Stimulated activated naive B cell treated with anti-CD40 and anti-IgM and Interleukin-4, amounts not matched to agents 10 μg/mL and 1 μg/mL and 100 μg/mL, for 72 hours (primary cell): Measurements from ENCODE around the gene OR2S2.
A peak's percentile ranks its signal among the peaks of the same experiment; 100 is the strongest.

Experiments
- ATAC-seq, 2 donors: fragments of 150-1000 bp; cut with Tn5 transposase; replicated peaks; 2 replicates each; pipeline ENCODE4 v1.10.0; 2021; ENCODE audit warnings: moderate library complexity in 1 of 2
- DNase-seq: peaks from one replicate; pipeline ENCODE4 v3.0.0; 2021
- H3K27ac Mint-ChIP-seq: one replicate; pipeline ENCODE4 v1.8.0; 2022; ENCODE audit warnings: mild to moderate bottlenecking, mixed read lengths
- H3K27me3 Mint-ChIP-seq, 2 donors: one replicate each; pipeline ENCODE4 v1.8.0; 2022; ENCODE audit warnings: mixed read lengths in 2 of 2
- H3K36me3 Mint-ChIP-seq, 2 donors: one replicate each; pipeline ENCODE4 v1.8.0; 2022; ENCODE audit warnings: mixed read lengths in 2 of 2, mild to moderate bottlenecking in 1 of 2
- H3K4me1 Mint-ChIP-seq, 2 donors: one replicate each; pipeline ENCODE4 v1.8.0; 2022; ENCODE audit warnings: mixed read lengths in 2 of 2, mild to moderate bottlenecking in 1 of 2
- H3K4me3 Mint-ChIP-seq, 2 donors: one replicate each; pipeline ENCODE4 v1.8.0; 2022; ENCODE audit warnings: mild to moderate bottlenecking in 2 of 2, mixed read lengths in 2 of 2, moderate library complexity in 1 of 2
- H3K9me3 Mint-ChIP-seq, 2 donors: one replicate each; pipeline ENCODE4 v1.8.0; 2022; ENCODE audit warnings: mixed read lengths in 2 of 2, mild to moderate bottlenecking in 1 of 2

The OR2S2 gene

DNA sequence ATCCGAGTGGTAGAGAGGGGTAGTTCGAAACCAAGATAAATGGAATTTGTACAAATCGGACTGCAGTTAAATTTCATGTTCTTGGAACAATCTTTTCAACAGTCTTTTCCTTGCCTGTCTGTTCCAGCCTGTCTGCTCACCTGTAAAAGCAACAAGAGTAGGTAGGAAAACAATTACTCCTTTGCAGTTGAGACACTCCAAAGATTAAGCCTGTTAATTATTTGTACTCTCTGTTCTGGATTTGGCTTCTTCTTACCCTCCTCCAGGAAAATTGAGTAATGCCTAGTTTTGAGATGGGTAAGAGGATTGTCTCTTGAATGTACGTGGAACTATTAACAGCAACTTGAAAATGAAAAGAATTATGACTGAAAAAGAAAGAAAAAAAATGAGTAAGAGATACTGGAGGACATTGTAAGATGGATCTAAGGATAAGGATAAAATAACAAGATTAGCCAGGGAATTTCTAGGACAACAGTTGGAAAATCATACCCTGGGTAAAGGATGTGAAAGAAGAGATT is 24.3 kb downstream of the OR2S2 start:
- Mint-ChIP-seq H3K36me3 (no peaks in the 10 kb centered on the region), H3K27ac (no peak overlapping the region), H3K27me3 (peaks cover 10 to 32% of the 10 kb centered on the region in 2 donors), H3K4me3 (no peak overlapping the region), H3K9me3 (peaks cover 4 to 6% of the 10 kb centered on the region in 2 donors), H3K4me1 (peaks cover 12 to 16% of the 10 kb centered on the region in 2 donors)
- DNase-seq (no peak), ATAC-seq (no peak)

- peaks cover 4 to 6% of the 10 kb centered on the region in 2 donors for H3K9me3 Mint-ChIP-seq
- no peak for DNase-seq
- ATAC-seq = peak; percentile 53 to 61
Observed at GRCh38 chr9:35932735-35933134, 25.2 kb downstream of the OR2S2 start.

DNA sequence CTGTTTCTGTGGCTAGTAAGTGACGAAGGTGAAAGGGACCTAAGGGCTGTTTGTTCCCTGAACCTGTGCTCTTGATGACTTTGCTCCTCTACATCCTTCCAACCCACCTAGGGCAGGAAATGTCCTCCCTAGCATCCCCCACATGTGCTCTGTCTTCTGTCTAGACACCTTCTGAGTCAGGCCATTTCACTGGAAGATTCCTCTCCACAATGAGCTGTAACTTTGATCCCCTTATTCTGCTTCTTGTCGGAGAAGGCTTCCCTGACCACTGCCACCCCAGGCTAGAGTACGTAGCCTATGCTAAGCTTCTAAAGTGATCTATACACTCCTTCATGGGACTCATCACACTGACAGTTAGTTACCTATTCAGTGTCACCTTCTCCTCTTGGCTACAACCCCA is 27.0 kb downstream of the OR2S2 start:
- peaks cover 0 to 1% of the 10 kb centered on the region in 2 donors for H3K4me1 Mint-ChIP-seq
- H3K27me3 Mint-ChIP-seq = peaks cover 20 to 41% of the 10 kb centered on the region in 2 donors
- no peaks in the 10 kb centered on the region for H3K9me3 Mint-ChIP-seq
- H3K36me3 Mint-ChIP-seq = no peaks in the 10 kb centered on the region
- no peak overlapping the region for H3K4me3 Mint-ChIP-seq
- H3K27ac Mint-ChIP-seq = no peak overlapping the region
- ATAC-seq (no peak), DNase-seq (no peak)

More at GRCh38 chr9:35932735-35933134, 25.2 kb downstream of the OR2S2 start:
- no peaks in the 10 kb centered on the region for H3K36me3 Mint-ChIP-seq
- H3K4me1 Mint-ChIP-seq = peaks cover 8 to 9% of the 10 kb centered on the region in 2 donors
- H3K27ac Mint-ChIP-seq = no peak overlapping the region
- no peak overlapping the region for H3K4me3 Mint-ChIP-seq
- H3K27me3 Mint-ChIP-seq = peaks cover 6 to 32% of the 10 kb centered on the region in 2 donors

DNA sequence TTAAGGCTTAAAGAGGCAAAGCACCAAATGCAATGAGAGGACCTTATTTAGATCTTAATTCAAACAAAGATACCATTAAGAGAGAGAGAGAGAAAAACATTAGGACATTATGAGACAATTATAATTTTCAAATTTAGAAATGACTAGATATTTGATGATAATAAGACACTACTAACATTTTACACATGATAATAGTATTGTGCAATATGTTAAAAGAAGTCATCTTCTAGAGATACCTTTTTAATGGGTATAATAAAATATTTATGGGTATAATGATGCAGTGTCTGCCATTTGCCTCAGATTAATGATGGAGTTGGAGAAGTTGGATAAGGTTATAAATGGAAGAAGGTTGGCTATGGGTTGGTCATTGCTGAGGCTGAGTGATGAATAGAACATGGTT is 27.4 kb downstream of the OR2S2 start:
- Mint-ChIP-seq H3K27me3 (peaks cover 20 to 41% of the 10 kb centered on the region in 2 donors), H3K36me3 (no peaks in the 10 kb centered on the region), H3K4me3 (no peak overlapping the region), H3K27ac (no peak overlapping the region), H3K9me3 (no peaks in the 10 kb centered on the region), H3K4me1 (peaks cover 0 to 1% of the 10 kb centered on the region in 2 donors)
- DNase-seq = no peak
- ATAC-seq = no peak

DNA sequence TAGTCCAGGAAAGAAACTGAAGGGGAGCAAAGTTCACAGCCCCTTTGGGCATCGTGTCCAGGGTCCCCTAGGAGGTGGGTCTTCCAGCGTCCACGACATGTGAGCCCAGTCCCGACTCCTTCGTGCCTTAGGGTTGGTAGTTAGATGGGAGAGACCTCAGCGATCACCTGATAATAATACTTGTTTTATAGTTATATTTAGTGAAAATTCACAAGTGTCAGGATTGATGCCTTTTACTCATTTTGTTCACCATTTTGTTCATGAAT is 28.6 kb downstream of the OR2S2 start:
- no peaks in the 10 kb centered on the region for H3K36me3 Mint-ChIP-seq
- peaks cover 0 to 1% of the 10 kb centered on the region in 2 donors for H3K4me1 Mint-ChIP-seq
- peaks cover 20 to 41% of the 10 kb centered on the region in 2 donors for H3K27me3 Mint-ChIP-seq
- H3K27ac Mint-ChIP-seq = no peak overlapping the region
- DNase-seq = no peak
- H3K4me3 Mint-ChIP-seq = no peak overlapping the region
- H3K9me3 Mint-ChIP-seq = no peaks in the 10 kb centered on the region
- ATAC-seq = no peak

GRCh38 chr9:35928591-35929452 is 29.1 kb downstream of the OR2S2 start:
- H3K27ac Mint-ChIP-seq = no peak overlapping the region
- H3K36me3 Mint-ChIP-seq = no peaks in the 10 kb centered on the region
- H3K4me1 Mint-ChIP-seq = peaks cover 0 to 1% of the 10 kb centered on the region in 2 donors
- no peak for DNase-seq
- H3K27me3 Mint-ChIP-seq = peaks cover 20 to 40% of the 10 kb centered on the region in 2 donors
- no peak for ATAC-seq
- H3K9me3 Mint-ChIP-seq = no peaks in the 10 kb centered on the region
- H3K4me3 Mint-ChIP-seq = no peak overlapping the region

GRCh38 chr9:35923927-35924763 is 33.8 kb downstream of the OR2S2 start:
- H3K27me3 Mint-ChIP-seq = peaks cover 21 to 27% of the 10 kb centered on the region in 2 donors
- ATAC-seq (no peak), DNase-seq (no peak)
- H3K36me3 Mint-ChIP-seq = no peaks in the 10 kb centered on the region
- H3K9me3 Mint-ChIP-seq = no peaks in the 10 kb centered on the region
- peaks cover 2 to 10% of the 10 kb centered on the region in 2 donors for H3K4me1 Mint-ChIP-seq
- H3K4me3 Mint-ChIP-seq = no peak overlapping the region
- H3K27ac Mint-ChIP-seq = no peak overlapping the region

DNA sequence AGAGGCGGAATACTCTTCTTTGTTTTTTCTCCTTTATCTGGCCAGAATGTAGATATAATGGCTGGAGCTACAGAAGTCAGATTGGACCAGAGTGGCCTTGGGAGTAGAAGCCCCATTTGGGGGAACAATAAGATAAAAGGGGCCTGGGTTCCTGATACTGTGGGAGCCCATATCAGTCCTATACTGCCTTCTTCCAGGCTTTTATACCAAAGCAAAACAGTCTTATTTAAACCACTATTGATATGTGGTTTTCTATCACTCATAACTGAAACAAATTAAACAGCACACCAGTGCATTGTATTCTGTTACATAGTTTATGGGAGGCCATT is 34.4 kb downstream of the OR2S2 start:
- Mint-ChIP-seq H3K27me3 (peaks cover 21 to 23% of the 10 kb centered on the region in 2 donors), H3K36me3 (no peaks in the 10 kb centered on the region), H3K4me1 (peaks cover 3 to 16% of the 10 kb centered on the region in 2 donors), H3K27ac (no peak overlapping the region), H3K4me3 (no peak overlapping the region), H3K9me3 (no peaks in the 10 kb centered on the region)
- DNase-seq (no peak), ATAC-seq (no peak)

- peak; percentile 83 to 85 for ATAC-seq
- Mint-ChIP-seq H3K4me3 (no peak overlapping the region), H3K36me3 (no peaks in the 10 kb centered on the region), H3K4me1 (peaks cover 7 to 23% of the 10 kb centered on the region in 2 donors), H3K27me3 (peaks cover 7 to 8% of the 10 kb centered on the region in 2 donors), H3K9me3 (no peaks in the 10 kb centered on the region), H3K27ac (peak overlapping the region; percentile 9)
- no peak for DNase-seq
Observed at GRCh38 chr9:35920051-35920620, 37.8 kb downstream of the OR2S2 start.

DNA sequence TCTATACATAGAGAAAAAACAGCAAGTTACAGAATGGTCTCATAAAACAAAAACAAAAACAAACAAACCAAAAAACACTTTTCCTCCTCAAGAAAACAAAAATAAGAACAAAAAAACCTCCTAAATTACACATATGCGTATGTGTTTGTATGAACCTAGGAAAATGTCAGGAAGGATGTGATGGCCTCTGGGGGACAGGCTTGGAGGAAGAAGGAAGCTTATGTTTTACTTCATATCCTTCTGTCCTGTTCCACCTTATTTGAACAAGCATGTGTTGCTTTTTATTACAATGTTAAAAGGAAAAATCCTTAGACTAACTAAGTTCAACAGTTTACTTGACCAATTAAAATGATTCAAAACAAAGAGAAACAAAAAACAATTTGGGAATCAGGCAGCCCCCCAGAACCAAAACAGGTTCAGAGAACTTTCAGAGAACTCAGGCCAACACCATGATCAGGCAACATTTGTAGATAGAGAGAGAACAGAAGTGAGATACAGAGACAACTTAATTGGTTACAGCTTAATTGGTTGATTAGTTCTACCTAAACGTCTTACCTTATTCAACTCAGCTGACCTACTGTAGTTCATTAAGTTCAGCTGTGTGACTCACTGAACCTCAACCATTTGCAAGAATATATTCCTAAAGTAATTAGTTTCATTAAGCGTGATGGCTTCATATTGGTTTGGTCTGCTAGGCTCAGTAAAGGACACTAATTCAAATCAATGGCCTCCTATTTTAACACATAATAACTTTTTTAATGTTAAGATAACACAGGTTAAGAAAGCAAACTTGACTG is 38.5 kb downstream of the OR2S2 start:
- no peak for DNase-seq

DNA sequence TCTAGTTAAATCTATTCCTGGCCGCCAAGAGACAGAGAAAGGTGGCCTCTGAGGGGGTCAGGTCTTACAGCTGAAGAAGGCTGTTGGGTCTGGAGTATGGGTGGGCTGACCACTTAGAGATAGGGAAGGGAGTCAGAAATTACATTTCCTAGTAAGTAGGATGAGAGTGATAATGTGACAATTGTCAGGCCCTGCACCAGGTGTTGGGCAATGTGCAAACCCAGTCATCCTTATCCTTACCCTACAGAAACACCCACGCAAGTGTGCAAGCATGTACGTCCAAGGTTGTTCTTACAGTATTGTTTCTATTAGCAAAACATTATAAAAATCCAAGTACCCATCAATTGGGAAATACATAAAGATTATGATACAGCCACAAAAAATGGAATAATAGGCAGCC is 39.2 kb downstream of the OR2S2 start:
- H3K27ac Mint-ChIP-seq = no peak overlapping the region
- DNase-seq = no peak

More for the DNA sequence above, 38.5 kb downstream of the OR2S2 start:
- Mint-ChIP-seq H3K27ac (peak overlapping the region; percentile 9), H3K4me3 (no peak overlapping the region), H3K27me3 (peaks cover 7 to 8% of the 10 kb centered on the region in 2 donors), H3K9me3 (no peaks in the 10 kb centered on the region), H3K36me3 (no peaks in the 10 kb centered on the region), H3K4me1 (peaks cover 7 to 23% of the 10 kb centered on the region in 2 donors)
- ATAC-seq = peak; percentile 22 to 38

DNA sequence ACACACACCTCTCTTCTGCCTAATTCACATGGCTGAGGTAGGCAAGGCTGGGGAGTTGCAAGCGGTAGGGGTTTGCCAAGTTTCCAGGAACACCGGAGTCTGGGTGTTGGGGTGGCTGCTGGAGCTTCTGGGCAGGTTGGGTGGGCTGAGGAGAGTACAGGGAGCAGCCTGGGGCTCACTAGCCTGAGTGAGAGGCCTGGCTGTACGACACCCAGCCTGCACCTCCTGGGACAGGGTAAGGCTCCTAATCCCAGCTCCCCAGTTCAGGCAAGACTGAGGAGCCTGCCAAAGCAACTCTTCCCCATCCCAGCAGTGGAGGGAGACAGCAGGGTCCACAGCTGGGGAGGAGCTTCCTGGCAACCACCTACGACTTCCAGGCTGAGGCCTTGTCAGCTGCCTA is 40.7 kb downstream of the OR2S2 start:
- Mint-ChIP-seq H3K27me3 (peaks cover 0 to 3% of the 10 kb centered on the region in 2 donors), H3K9me3 (no peaks in the 10 kb centered on the region), H3K27ac (no peak overlapping the region), H3K4me1 (peaks cover 7 to 23% of the 10 kb centered on the region in 2 donors), H3K4me3 (no peak overlapping the region), H3K36me3 (no peaks in the 10 kb centered on the region)
- DNase-seq (no peak), ATAC-seq (no peak)

More for the DNA sequence above, 39.2 kb downstream of the OR2S2 start:
- peaks cover 7 to 8% of the 10 kb centered on the region in 2 donors for H3K27me3 Mint-ChIP-seq
- no peak overlapping the region for H3K4me3 Mint-ChIP-seq
- H3K9me3 Mint-ChIP-seq = no peaks in the 10 kb centered on the region
- peaks cover 7 to 23% of the 10 kb centered on the region in 2 donors for H3K4me1 Mint-ChIP-seq
- no peaks in the 10 kb centered on the region for H3K36me3 Mint-ChIP-seq
- peak; percentile 36 to 38 for ATAC-seq

DNA sequence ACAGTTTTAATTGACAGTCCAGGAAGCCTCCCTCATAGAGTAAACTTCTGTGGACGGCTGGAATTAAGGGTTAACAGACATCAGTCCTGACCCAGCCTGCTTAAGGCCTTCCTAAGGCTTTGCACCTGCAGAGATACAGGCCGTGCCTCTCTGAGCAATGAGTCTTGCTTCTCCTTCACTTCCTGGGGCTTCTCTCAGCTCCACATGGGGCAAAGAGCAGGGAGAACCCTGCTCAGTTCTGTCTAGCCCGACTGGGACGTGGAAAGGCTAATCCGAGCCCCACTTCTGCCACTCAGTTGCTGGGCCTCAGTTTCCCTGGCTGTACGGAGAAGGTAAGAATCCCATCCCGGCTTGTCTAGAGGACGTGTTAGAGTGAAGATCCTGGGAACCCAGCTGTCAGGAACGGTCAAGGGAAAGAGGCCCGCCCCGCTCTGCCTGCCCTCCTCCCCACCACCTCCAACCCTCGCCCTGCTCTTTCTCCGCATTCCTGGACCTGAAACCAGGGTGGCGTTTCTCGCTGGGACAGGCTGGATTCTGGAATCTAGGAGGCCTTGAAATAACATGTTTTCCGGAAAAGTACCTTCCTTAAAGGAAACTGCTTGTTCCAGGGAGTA is 42.2 kb downstream of the OR2S2 start:
- no peaks in the 10 kb centered on the region for H3K36me3 Mint-ChIP-seq
- peaks cover 1 to 2% of the 10 kb centered on the region in 2 donors for H3K27me3 Mint-ChIP-seq
- H3K4me1 Mint-ChIP-seq = peaks cover 11 to 28% of the 10 kb centered on the region in 2 donors
- H3K9me3 Mint-ChIP-seq = no peaks in the 10 kb centered on the region
- no peak overlapping the region for H3K4me3 Mint-ChIP-seq
- H3K27ac Mint-ChIP-seq = no peak overlapping the region
- DNase-seq (no peak), ATAC-seq (no peak)
